DMS 273 (cell line): ENCODE results near the gene ATCAY.

Source experiments
- DNase-seq: peaks from one replicate; lab custom pipeline; 2025; ENCODE audit not compliant: unreplicated experiment; lab: John Stamatoyannopoulos, UW

The ATCAY gene, protein sequence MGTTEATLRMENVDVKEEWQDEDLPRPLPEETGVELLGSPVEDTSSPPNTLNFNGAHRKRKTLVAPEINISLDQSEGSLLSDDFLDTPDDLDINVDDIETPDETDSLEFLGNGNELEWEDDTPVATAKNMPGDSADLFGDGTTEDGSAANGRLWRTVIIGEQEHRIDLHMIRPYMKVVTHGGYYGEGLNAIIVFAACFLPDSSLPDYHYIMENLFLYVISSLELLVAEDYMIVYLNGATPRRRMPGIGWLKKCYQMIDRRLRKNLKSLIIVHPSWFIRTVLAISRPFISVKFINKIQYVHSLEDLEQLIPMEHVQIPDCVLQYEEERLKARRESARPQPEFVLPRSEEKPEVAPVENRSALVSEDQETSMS

DNA sequence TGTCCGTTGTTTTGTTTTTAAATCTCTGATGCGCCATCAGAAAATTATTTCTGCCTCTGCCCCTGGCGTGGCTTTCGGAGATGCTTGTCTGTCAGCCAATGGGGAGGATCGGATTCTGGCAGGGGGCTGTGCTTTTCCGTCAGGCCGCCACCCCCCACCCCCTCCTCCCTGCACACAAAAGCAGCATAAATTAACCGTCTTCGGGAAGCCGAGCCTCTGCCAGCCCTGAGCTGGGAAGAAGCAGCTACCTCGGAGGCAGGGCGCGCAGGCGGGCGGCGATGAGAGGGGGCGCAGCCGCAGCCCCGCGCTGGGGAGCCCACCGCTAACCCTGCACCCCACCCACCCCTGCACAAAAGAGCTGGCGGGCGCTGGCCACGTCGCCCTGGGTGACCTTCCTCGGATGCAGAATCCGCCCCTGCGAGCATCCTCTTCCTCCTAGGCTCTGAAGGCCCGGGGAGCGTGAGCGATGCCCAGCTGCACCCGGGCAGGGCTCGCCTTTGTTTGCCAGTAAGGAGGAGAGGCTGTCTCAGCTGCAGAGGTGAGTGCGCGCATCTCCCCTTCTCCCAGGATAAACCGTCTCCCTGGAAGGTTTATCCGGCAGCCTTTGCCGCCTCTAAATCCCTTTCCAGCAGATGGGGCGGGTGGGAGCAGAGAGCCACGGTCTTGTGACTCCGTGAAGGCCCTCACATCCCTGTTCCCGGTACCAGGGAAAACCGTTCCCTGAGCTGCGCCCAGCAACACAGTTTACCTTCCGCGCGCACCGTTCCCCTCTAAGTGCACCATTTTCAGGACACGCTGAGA is at the start of gene ATCAY:
ATCAY (plus strand) TSS at position 215 of the 801 bp plus-strand sequence. CDS start 5,083 bp downstream, outside the sequence.
- peak; percentile 85 for DNase-seq

- DNase-seq = no peak
Observed at GRCh38 chr19:3831601-3832000, 48.9 kb upstream of the ATCAY start.

- DNase-seq = no peak
Observed at GRCh38 chr19:3832001-3832400, 48.5 kb upstream of the ATCAY start.

GRCh38 chr19:3833578-3834348 is 46.7 kb upstream of the ATCAY start:
- no peak for DNase-seq

DNA sequence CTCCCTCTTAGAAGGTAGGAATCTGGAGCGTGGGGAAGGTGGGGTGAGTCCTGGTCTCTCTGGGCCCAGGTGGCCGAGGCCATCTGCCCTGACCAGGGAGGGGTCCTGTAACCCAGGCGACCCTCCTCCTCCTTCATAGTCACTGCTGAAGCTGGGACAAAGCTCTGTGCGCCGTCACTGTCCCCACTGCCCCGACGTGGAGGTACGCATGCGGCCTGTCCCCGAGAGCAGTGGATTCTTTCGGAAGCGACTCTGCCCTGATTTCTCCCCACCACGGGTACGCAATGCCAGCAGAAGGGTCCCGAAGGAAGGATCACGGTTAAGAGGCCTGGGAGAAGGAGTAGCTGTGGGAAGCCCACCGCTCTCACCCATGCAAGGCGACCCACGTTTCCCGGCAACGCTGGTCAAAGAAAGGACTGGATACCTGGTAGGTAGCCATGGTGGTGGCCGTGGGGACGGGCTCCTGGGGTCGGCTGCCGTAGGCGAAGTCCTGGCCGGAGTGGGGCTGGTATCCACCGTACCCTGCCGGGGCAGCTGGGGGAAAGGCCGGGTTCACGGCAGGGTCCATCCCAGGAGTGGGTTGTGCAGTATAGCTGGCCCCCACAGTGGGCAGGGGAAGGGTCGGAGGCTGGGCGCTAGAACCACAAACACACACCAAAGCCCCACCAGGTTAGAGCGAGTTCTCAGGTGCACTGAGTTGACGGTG is 46.0 kb upstream of the ATCAY start:
- DNase-seq = no peak

DNA sequence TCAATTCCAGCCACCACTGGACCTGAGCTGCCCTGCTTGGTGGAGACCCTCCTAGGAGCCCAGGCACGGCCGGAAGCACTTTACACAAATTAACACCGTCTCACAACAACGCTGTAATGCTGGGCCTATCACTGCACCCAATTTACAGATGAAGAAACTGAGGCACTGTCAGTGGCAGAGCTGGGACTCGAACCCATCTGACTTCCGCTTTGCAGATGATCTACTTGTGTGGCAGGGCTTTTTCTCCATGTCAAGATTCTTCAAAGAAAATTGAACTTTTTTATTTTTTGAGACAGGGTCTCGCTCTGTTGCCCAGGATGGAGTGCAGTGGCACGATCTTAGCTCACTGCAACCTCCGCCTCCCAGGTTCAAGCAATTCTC is 45.4 kb upstream of the ATCAY start:
- no peak for DNase-seq

DNA sequence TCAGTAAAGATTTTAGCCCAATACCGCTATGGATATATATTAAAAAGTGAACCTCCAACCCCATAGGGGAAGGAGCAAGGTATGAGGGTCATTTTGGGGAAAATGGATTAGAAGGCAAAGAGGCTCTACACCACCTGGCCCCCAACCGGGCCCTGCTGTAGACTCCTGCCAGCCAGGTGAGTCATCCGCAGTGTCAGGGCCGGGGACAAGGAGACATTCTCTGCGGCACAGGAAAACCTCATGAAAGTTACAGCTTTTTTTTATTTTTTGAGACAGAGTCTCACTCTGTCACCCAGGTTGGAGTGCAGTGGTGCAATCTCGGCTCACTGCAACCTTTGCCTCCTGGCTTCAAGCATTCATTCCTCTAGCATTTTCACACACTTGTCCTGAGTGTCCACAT is 43.6 kb upstream of the ATCAY start:
- DNase-seq = no peak

GRCh38 chr19:3837332-3837731 is 43.2 kb upstream of the ATCAY start:
- DNase-seq = no peak

- no peak for DNase-seq
Observed at GRCh38 chr19:3837922-3838321, 42.6 kb upstream of the ATCAY start.

GRCh38 chr19:3838661-3839060 is 41.8 kb upstream of the ATCAY start:
- DNase-seq = no peak

DNA sequence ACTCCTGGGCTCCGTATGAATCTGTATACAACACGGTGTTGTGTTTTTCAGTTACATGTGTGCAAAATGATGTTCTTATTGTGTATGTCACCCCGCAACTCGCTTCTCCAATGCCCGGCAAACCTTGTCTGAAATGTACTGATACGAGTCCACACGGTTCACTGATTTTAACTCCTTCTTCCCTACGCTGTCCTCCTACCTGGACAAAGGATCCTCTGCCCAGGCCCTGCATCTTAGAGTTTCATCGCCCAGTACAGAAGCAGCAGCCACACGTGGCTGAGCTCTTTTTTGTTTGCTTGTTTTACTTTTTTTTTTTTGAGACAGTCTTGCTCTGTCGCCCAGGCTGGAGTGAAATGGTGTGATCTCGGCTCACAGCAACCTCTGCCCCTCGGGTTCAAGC is 40.5 kb upstream of the ATCAY start:
- no peak for DNase-seq

DNA sequence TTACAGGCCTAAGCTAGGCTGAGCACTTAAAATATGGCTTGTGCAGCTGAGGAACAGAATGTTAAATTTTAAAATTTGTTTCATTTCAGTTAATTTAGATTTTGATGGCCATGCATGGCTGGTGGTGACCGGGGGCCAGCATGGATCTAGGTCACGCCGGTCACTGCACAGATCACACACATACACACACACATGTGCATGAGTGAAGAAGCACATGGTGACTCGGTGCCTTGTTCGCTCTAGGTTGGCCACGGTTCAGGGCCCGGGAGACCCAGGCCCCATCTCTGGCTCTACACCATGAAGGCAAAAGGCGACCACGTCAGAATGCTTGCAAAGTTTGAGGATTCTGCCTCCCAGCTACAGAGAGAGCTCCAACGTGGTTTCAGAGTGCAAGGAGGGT is 39.7 kb upstream of the ATCAY start:
- no peak for DNase-seq

GRCh38 chr19:3842948-3843347 is 37.5 kb upstream of the ATCAY start:
- DNase-seq = no peak

DNA sequence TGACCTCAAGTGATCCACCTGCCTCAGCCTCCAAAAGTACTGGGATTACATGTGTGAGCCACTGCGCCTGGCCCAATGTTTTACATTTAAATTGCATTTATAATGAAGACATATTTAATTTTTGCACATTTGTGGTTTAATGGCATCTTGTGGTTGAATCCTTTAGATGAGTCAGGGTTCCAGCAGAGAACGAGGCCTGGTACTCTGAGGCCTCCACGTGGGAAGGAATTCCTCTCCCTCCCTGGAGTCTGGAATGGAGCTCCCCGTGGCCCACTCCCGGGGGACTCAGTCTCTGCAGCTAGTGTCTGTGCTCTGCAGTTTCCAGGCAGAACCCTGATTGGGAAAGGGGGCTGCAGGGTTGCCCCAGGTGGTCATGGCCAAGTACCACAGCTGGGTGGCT is 35.9 kb upstream of the ATCAY start:
- no peak for DNase-seq

- DNase-seq = peak; percentile 76
Observed at GRCh38 chr19:3849092-3849491, 31.4 kb upstream of the ATCAY start.

DNA sequence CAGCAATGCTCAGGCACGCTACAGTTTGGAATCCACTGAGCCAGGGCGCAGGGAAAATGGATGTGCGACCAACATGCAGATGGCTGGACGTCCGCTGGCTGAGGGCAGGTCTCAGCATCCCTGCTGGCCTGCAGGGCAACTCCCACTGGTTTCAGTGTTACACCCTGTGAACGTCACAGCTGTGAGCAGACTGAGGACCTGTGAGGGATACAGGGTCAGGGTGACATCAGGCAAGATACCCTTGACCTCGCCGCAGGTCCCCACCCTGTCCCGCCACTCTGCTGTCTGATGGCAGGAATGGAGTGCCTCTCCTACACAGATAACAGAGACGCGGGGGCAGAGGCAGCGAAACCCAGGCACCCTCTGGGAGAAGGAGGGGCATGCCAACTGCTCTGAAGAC is 30.7 kb upstream of the ATCAY start:
- DNase-seq = no peak

DNA sequence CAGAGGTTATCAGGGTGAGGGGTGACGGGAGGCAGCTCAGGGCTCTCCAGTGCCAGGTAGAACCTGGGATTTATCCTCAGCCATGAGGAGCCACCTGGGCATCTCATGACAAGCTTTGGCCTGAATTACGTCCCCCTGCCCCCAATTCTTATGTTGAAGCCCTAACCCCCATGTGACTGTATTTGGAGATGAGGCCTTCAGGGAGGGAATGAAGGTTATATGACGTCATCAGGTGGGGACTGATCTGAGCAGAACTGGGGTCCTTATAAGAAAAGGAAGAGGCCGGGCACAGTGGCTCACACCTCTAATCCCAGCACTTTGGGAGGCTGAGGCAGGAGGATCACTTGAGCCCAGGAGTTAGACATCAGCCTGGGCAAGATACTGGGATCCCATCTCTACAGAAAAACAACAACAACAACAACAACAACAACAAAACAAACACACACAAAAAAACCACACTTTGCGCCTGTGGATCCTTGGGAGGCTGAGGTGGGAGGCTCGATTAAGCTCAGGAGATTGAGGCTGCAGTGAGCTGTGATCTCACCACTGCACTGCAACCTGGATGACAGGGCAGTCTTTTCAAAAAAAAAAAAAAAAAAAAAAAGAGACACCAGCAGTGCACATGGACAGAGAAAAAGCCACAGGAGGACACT is 30.0 kb upstream of the ATCAY start:
- DNase-seq = no peak

- DNase-seq = no peak
Observed at GRCh38 chr19:3851254-3852176, 29.0 kb upstream of the ATCAY start.

DNA sequence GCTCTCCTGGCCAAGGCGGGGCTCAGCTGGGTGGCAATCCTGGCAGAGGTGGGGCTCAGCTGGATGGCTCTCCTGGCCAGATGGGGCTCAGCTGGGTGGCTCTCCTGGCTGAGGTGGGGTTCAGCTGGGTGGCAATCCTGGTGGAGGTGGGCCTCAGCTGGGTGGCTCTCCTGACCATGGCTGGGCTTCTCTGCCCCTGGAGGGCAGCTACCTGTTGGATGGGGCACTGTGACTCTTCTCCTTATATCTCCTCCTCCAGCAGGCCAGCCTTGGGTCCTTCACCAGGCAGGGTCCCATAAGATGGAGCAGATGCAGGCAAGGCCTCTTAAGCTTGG is 28.3 kb upstream of the ATCAY start:
- no peak for DNase-seq
